Measurements from ENCODE around the gene TCAP. TPM values are rescaled to one million over a fixed set of nuclear protein-coding genes. Genes with fewer than 3 reads are reported as not detected.

TCAP gene, protein sequence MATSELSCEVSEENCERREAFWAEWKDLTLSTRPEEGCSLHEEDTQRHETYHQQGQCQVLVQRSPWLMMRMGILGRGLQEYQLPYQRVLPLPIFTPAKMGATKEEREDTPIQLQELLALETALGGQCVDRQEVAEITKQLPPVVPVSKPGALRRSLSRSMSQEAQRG
- 0.55 TPM for total RNA-seq

DNA sequence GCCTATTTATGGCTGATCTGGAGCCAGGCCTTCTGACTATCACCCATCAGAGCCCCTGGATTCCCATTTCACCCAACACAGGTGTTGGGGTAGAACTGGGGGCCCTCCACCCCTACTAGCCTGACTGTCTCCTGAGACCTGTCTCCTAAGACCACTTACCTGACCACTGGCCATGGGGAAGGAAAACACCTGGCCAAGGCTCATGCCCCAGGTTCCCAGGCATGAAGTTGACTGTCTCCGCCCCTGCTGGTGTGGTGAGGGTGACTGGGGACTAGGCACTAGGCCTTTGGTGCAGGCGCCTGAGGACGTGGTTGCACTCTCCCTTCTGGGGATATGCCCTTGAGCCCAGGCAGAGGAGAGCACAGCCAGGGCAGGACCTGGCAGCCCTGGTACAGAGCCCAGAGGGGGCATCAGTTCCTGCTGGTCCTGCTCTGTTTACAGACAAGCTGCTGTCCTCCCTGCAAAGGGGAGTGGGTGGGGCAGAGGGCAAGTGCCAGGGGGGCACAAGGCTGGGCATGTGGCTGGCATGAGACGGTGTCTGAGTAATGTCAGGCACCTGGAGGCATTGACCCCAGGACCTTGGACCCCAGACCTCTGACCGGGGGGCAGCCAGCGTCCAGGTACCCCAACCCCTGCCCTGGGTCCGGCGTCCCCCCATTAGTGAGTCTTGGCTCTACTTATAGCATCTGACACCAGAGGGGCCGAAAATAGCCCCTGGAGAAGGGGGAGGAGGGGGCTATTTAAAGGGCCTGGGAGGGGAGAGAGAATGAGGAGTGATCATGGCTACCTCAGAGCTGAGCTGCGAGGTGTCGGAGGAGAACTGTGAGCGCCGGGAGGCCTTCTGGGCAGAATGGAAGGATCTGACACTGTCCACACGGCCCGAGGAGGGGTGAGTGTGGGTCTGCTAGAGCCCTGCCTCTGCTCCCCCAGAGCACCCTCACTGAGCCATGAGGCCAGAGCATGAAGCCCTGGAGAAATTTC is at the start of gene TCAP:
Gene TCAP, plus strand, starts transcription at position 769 of the 981 bp plus-strand sequence. Its CDS starts 11 bp downstream, at position 780.
- no peak for ATAC-seq
- DNase-seq (ENCODE audit: low spot score) = no peak

DNA sequence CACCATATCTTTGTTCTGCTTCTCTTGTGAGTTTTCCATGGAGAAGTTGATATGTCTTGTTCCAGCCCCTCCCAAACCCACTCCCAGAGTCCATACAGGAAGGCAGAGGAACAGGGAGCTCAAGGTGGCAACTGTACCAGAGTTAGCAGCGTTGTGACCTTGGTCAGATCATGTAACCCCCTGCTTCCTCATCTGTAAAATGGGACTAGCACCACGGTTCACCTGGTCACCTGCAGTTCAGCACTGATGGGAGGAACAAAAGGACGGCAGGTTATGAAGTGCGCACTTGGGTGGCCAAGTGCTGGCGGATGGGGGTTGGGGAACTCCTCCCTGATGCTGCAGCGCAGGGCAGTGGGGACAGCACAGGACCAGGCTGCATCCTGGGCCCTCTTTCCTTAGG is 49.7 kb upstream of the TCAP start:
- ATAC-seq = no peak
- DNase-seq (ENCODE audit: low spot score) = no peak

DNA sequence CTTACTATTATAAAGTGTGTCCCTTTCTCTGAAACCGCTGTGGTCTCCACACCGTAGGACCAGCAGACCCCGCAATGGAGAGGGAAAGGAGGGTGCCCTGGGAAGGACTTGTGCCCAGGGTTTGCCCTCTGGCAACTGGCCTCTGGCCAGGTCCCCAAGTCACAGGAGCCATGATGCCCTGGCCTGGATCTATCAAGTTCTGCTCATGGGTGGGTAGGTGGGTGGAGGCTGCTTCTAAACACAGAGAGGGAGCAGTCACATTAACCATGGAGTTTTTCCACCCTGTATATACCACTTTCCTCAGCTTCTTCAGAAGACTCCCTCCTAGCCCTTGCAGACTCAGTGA is 48.1 kb upstream of the TCAP start:
- DNase-seq (ENCODE audit: low spot score) (no peak), ATAC-seq (no peak)

DNA sequence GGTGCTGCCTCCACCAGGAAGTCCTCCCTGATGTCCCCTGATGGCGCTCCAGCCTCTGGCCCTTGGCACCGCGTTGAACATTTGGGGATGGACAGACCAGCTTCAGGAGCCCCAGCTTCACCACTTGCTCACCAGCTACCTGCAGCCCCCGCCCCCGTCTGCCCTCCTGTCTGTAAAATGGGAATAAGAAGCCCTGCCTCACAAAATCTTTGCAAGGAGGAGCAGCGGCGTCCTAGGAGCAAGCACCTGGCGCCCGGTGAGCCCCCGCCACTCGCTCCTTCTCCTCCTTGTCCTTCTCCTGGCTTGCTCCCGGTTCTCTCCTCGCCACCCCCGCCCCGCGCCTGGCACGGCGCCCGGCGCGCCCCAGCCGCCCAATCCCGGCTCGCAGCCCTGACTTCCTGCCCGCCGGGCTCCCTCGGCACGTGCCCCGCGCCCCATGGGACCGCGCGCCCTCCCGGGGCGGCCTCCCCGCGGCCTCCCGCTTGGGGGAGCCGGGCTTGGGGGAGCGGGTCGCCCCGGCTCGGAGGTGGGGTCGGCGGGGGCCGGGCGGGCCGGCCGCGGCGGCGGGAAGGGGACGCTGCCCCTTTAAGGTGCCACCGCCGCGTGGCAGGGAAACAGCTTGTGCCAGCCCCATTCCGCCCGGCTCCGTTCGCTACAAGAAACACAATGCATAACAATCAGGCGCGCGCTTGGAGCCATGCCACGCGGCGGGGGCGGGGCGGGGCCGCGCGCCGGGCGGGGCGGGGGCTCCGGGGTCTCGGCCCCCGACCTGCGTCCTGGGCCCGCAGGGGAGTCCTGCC is 47.5 kb upstream of the TCAP start:
- ATAC-seq = peak; percentile 68
- DNase-seq (ENCODE audit: low spot score) = peak; percentile 73

DNA sequence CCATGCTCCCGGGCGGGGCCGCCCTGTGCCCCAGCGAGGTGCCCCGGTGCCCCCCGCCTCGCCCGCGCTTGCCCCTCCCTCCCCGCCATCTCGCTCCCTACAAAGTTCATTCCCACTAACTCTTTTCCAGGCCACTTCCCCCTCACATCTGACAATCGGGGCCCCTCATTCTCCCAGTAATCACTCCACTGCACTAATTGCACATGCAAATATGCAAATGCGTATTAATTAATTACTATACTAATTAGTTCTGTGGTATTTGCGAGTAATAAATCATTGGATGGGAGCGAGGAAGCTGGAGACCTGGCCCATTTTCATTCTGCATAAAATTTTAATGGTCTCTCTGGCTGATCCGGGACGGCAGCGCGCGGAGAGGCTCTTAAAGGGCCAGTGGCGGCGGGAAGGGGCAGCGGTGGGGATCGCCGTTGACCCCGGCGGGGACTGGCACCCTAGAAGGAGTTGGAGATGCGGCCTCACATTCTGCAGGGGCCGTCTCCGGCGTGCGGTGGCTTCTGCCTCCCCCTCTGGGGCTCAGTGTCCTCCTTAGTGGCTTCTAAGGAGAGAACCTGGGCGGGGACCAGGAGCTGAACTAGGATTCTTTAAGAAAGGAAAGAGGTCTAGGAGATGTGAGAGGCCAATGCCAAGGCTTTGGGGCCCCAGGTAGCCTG is 46.8 kb upstream of the TCAP start:
- DNase-seq (ENCODE audit: low spot score) (no peak), ATAC-seq (no peak)

DNA sequence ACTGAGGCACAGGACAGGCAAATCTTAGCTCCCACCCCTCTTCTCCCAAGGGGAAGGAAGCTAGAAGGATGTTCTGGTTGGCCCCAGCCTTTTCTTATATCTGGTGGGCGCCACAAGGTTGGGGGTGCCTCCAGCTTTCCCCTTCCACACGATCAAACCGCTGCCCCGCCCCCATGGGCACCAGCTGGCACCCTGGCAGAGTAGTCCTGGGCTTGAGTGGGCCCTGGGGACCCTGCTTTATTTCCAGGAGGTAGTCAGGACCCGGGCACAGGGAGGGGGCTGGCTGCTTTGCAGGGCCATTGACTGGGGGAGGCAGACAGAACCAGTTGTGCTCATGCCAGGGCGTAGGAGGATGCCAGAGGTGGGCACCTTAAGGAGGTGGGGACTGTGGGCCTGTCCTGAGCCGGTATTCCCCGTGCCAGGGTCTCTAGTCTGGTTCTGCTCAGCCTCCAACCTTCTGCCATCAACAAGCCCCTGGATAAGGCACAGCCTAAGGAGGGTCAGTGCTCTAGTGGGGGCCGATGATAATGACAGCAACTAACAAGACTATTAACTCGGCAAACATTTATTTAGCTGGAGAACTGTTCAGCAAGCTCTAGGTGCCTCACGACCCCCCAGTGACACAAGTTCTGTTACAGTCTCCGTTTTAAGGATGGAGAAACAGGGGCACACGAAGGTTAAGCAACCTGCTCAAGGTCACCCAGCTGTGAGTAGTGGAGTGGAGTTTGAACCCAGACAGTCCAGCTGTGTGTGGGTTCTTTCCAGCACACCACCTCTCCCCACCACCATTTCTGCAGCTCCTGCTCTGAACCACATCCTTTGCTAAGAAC is 46.0 kb upstream of the TCAP start:
- no peak for DNase-seq (ENCODE audit: low spot score)

DNA sequence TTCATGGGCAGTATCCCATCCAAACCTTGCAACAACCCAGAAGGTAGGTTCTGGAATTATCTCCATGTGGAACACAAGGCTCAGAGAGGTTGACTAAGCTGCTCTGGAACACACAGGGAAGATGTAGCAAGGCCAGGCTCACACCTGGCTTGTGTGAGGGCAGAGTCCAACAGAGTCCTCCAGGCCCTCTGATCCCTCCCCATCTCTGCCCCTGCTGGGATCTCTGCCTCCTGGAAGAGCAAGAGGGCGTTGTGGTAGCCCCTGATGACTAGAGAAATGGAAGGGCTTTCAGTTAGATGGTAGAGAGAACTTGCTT is 45.4 kb upstream of the TCAP start:
- no peak for DNase-seq (ENCODE audit: low spot score)
- ATAC-seq = no peak

More for the DNA sequence above, 46.0 kb upstream of the TCAP start:
- ATAC-seq = no peak

DNA sequence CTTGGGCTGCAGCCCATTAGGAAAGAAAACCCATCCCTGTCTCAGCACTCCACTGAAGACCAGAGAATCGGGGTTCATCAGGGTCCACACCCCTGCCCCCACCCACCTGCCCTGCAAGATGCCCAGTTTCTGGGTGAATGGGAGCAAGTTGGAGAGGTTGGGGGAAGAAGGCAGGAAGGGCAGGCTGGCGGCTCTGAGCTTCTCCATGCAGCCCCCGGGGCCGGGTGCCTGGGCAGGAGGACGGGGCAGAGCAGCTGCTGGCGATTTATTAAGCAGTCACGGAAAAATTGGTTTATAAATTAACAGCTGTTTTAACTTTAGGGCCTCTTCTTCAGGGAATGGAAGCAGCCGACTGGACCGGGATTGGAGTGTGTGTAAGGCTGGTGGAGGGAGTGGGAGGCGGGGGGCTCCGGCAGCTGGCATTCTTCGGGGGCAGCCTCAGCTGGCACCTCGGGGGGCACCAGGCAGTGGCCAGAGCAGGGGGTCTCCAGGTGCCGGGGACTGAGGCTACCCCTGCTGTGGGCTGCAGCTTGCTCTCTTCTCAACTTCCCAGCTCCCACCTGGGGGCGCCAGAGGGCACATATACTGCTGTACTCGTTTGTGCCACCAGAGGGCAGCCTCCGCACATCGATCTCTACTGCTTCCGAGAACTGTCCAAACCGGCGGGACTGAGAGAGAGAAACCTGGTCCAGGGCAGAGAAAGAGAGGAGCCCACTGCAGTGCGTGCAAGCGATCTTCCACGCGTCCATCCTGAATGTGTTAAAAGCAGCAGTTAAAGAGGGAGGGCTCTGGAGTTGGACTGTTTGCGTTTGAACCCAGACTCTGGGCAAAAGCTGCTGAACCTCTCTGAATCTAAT is 43.4 kb upstream of the TCAP start:
- ATAC-seq (peak; percentile 88), DNase-seq (ENCODE audit: low spot score) (peak; percentile 90)

DNA sequence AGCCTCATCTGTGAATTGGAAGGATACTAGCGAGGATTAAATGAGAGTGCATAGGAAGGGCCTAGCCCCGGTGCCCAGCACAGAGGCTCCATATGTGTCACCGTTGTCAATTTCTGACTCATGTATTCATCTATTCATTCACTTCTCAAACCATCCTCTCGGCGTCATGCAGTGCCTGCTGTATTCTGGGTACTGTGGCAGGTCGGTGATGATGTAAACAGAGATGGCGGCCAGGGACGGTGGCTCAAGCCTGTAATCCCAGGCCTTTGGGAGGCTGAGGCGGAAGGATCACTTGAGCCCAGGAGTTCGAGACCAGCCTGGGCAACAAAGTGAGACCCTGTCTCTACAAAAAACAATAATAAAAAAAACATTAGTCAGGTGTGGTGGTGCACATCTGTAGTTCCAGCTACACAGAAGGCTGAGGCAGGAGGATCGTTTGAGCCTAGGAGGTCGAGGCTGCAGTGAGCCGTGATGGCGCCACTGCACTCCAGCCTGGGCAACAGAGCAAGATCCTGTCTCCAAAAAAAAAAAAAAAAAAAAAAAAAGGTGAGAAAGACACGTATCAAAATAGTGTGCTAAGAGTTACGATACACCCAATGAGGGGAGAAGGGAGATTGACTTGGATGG is 42.7 kb upstream of the TCAP start:
- ATAC-seq (no peak), DNase-seq (ENCODE audit: low spot score) (no peak)

DNA sequence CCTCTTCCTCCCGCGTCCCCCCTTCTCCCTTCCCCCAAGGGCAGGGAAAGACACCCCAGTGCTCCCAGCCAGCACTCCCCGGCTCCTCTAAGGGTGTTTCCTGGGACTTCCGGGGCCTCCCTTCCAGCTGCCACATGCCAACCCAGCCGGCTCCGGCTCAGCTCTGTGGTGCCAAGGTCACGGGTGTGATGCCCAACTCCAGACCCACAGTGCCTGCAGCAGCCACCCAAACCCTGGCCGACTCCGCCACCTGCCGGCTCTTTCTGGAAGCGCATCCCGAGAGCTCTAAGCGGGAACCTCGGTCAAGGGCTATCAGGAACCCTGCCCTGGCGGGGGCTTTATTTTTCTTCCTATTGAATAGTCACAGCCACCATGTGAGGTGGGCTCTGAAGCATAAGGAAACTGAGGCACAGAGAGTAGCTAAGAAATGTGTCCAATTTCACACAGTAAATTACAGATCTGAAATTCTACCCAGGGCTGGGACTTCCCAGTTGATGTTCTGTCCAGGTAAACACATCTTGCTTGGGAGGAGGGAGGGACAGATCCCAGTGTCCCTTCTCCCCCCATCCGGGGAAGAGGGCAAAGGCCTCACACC is 41.7 kb upstream of the TCAP start:
- DNase-seq (ENCODE audit: low spot score) (peak; percentile 87), ATAC-seq (peak; percentile 87)

DNA sequence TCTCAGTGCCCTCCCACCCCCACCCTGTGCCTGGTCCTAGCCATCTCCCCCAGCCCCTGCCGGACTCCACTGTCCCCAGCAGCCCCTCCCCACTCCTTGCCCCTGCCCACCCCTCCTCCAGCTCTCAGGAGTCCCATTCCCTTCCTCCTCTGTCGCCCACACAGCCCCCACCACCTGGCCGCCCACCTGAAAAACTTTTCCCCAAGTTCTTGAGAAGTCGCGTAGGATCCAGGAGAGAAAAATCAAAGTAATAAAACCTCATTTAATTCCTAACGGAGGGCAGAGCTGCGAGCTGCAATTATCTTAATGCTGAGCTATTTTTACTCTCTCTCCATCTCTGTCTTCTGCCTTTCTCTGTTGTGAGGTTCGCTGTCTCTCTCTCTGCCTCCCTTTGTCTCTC is 40.8 kb upstream of the TCAP start:
- no peak for ATAC-seq
- DNase-seq (ENCODE audit: low spot score) = no peak

DNA sequence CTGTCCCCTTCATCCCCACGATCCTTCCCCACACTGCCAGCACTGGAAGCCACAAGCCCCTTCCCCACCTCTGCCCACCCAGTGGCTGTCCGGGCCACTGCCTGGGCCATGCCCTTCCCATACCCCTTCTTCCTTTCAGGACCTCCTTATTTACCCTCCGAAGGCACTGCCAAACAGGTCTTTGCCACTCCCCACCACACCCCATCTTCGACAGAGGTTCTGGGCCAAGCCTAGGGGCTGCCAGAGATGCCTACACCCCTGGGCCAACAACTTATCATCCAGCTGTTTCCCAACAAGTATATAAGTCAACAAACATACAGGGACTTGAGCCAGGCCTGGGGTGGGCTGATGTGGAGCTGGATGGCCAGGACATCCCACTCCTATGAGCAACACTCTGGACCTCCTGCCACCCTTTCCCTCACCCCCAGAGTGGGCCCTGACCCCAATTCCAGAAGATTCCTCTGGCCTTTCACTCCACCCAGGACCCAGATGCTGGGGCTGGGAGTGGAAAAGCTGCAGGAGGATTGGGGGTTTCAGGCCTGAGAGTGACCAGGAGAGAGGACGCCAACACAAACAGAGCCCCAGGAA is 39.9 kb upstream of the TCAP start:
- ATAC-seq = no peak
- no peak for DNase-seq (ENCODE audit: low spot score)

DNA sequence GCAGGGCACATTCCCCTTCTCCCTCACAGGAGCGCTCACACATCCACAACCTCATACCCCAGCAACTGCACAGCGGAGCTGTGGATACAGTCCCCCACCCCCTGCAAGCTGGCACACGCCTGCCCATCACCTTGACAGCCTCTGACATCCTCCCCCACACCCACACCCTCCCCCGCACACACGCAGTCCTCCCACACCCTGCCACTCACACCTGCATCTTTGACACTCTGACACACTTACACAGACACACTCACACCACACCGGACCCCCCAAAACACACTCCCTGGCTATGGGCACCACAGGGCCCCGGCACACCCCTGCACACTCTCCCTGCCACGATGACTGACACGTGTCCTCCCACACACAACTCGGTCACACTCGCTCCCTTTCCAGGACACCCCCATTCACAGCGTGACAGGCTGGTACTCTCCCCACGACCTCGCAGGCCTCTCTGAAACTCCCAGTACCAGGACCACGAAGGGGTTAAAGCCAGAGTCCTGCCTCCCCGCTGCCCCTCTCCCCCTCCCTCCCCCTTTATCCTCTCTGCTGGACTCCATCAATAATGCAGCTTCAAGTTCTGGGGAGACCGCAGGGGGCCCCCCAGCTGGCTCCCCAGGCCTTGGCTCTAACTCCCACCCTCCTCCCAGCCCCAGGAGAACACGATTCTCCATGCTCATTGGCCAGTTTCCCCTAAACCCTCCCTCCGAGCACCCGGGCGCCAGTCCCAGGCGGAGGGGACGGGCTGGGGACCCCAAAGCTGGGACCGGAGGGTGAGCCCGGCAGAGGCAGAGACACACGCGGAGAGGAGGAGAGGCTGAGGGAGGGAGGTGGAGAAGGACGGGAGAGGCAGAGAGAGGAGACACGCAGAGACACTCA is 38.7 kb upstream of the TCAP start, which contains the start of gene PPP1R1B:
Gene PPP1R1B, plus strand, starts transcription at position 782 of the 876 bp plus-strand sequence. CDS start 441 bp downstream, outside the sequence.
- no peak for ATAC-seq
- DNase-seq (ENCODE audit: low spot score) = no peak

DNA sequence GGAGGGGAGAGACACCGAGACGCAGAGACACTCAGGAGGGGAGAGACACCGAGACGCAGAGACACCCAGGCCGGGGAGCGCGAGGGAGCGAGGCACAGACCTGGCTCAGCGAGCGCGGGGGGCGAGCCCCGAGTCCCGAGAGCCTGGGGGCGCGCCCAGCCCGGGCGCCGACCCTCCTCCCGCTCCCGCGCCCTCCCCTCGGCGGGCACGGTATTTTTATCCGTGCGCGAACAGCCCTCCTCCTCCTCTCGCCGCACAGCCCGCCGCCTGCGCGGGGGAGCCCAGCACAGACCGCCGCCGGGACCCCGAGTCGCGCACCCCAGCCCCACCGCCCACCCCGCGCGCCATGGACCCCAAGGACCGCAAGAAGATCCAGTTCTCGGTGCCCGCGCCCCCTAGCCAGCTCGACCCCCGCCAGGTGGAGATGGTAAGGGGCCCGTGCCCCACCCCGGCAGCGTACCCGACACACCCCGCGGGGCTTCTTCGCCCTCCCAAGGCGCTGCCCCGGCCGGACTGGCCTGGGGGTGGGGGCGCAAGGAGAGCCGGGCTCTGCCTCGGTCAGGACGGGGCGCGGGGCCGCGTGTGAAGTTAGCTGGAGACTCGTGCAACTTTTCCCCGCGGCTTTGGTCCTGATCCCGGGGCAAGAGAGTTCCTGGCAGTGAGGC is 38.0 kb upstream of the TCAP start:
- DNase-seq (ENCODE audit: low spot score) = no peak
- no peak for ATAC-seq

DNA sequence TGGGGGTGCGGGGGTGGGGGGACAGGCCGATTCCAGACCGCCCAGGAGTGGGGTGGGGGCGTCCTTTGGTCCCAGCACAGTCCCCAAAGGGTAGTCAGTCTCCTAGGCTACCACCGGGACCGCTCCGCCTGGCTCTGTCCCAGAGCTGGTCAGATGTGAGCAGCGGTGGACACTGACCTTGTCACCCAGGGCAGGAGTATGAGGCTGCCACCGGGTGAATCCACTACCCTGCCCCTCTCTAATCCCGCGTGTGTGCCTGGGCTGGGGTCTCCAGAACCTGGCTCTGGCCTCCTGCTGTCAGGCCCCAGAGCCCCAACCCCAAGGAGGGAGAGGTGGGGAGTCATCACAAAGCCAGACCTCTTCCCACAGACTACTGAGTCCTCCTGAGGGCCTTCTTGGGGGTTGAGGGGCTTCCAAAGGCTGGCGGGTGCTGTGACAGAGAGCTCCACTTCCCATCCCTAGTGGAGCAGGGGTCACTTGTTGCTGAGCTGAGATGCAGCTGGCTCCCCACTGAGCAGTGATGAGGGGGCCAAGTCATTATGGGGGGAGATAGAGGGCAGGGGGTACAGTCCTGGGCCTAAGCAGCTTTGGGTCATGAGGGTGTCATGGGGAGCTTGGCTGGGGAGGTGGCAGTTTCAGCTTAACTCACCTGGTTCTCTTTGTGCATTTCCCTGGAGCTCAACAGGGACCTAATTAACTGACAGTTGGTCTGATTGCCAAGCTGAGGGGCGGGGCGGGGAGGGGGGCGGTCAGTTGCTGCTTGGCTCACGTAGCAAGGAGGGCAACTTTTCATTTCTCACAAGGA is 37.2 kb upstream of the TCAP start:
- peak; percentile 42 for ATAC-seq
- no peak for DNase-seq (ENCODE audit: low spot score)
